Stimulated activated CD8-positive, alpha-beta memory T cell treated with anti-CD3 and anti-CD28 coated beads, Interleukin-7, amount 100 ng/mL, for 48 hours (primary cell): ENCODE measurements around the gene ZNF318.

Experiments used
- DNase-seq, 2 donors: peaks; one replicate each; pipeline ENCODE4 v3.0.0-alpha.2; 2020; ENCODE audit warnings: low read depth in 1 of 2; ENCODE audit errors: extremely low read depth in 1 of 2

ZNF318 gene

GRCh38 chr6:43286456-43286979, 82.9 kb downstream of the ZNF318 start:
- DNase-seq = no peak
